ENCODE measurements around the gene ASTN2.

ASTN2 gene

GRCh38 chr9:116565986-116566385, 848.9 kb downstream of the ASTN2 start:
- no peak for DNase-seq
- TF ChIP-seq, protein P1, sequence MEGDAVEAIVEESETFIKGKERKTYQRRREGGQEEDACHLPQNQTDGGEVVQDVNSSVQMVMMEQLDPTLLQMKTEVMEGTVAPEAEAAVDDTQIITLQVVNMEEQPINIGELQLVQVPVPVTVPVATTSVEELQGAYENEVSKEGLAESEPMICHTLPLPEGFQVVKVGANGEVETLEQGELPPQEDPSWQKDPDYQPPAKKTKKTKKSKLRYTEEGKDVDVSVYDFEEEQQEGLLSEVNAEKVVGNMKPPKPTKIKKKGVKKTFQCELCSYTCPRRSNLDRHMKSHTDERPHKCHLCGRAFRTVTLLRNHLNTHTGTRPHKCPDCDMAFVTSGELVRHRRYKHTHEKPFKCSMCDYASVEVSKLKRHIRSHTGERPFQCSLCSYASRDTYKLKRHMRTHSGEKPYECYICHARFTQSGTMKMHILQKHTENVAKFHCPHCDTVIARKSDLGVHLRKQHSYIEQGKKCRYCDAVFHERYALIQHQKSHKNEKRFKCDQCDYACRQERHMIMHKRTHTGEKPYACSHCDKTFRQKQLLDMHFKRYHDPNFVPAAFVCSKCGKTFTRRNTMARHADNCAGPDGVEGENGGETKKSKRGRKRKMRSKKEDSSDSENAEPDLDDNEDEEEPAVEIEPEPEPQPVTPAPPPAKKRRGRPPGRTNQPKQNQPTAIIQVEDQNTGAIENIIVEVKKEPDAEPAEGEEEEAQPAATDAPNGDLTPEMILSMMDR (IDR thresholded peaks at IDR 0.05; ENCODE audit: low read depth, low read length, missing control alignments): no peak
- no peak overlapping the region for H3K4me3 ChIP-seq (ENCODE audit: low read depth, low read length)
- no peak overlapping the region for H3K27ac ChIP-seq
- in situ Hi-C loops (cut with HindIII; ENCODE audit: low pct_ligation_motif_present, low sequenced_read_pairs): no loop called here
- no peaks in the 10 kb centered on the region for H3K36me3 ChIP-seq (replicated peaks)
- H3K27me3 ChIP-seq (replicated peaks): no peaks in the 10 kb centered on the region

DNA sequence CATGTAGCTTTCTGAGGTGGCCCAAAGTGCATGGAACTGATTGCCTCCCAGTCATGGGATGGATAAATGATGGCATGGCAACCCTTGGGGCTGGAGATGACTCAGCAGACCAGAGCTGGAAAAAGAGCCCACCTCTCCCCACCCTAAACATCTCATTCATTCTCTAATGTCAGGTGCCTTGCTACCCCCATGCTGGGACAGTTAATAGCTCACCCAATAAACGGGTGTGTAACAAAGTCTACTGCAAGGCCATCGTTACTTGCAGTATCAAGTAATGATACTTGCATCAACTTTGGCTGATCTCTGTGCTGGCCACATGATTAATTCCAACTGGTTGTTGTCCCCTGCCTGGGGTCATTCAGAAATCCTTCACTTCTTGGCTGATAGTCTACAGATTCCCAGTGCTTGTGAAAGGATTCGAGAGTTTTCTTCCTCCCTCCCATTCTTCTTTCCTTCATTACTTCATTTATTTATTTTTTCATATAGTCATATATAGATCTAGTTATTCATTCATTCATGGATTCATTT, 850.5 kb downstream of the ASTN2 start:
- H3K27me3 ChIP-seq (replicated peaks): no peaks in the 10 kb centered on the region
- no peaks in the 10 kb centered on the region for H3K36me3 ChIP-seq (replicated peaks)
- in situ Hi-C loops (cut with HindIII; ENCODE audit: low pct_ligation_motif_present, low sequenced_read_pairs): no loop called here
- TF ChIP-seq, protein P1 (IDR thresholded peaks at IDR 0.05; ENCODE audit: low read depth, low read length, missing control alignments): no peak
- H3K4me3 ChIP-seq (ENCODE audit: low read depth, low read length): no peak overlapping the region
- H3K27ac ChIP-seq: no peak overlapping the region
- no peak for DNase-seq

DNA sequence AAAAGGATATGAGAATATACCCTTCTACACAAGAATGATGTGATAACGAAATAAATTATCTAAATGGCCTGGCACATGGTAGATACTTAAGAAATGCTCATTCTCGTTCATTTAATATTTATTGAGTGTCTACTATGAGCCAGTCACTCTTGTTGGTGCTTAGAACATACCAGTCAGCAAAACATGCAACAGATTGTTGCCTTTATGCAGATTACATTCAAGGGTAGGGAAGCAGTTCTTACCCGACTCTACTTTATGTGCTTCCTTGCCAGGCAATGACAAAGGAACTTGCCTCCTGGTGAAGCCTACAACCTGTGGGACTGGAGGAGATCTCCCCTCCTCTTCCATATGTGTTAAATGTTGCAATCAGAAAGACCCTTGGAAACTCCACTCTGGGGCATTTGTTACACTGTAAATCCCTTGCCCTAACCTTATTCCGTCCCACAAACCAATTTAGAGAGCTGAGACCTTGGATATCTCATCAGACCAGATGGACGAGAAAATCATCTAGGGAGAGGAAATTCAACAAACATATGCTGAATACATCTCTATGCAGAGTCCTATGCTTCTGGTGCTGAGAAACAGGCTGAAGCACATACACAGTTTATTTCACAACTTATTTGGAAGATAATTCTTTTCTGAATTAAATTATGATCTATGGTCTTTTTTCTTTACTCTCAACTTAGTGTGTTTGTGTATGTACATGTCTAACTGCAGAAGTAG, 855.9 kb downstream of the ASTN2 start:
- DNase-seq: no peak
- Histone ChIP-seq H3K4me3 (ENCODE audit: low read depth, low read length) (no peak overlapping the region), H3K27ac (no peak overlapping the region), H3K36me3 (replicated peaks) (no peaks in the 10 kb centered on the region), H3K27me3 (replicated peaks) (no peaks in the 10 kb centered on the region)
- TF ChIP-seq, protein P1 (IDR thresholded peaks at IDR 0.05; ENCODE audit: low read depth, low read length, missing control alignments): no peak
- in situ Hi-C loops (cut with HindIII; ENCODE audit: low pct_ligation_motif_present, low sequenced_read_pairs): no loop called here

- Histone ChIP-seq H3K4me3 (ENCODE audit: low read depth, low read length) (no peak overlapping the region), H3K36me3 (replicated peaks) (no peaks in the 10 kb centered on the region), H3K27me3 (replicated peaks) (no peaks in the 10 kb centered on the region), H3K27ac (no peak overlapping the region)
- TF ChIP-seq, protein P1 (IDR thresholded peaks at IDR 0.05; ENCODE audit: low read depth, low read length, missing control alignments): no peak
- in situ Hi-C loops (cut with HindIII; ENCODE audit: low pct_ligation_motif_present, low sequenced_read_pairs): no loop called here
- DNase-seq: no peak
Measured at GRCh38 chr9:116558035-116558434, 856.8 kb downstream of the ASTN2 start.

DNA sequence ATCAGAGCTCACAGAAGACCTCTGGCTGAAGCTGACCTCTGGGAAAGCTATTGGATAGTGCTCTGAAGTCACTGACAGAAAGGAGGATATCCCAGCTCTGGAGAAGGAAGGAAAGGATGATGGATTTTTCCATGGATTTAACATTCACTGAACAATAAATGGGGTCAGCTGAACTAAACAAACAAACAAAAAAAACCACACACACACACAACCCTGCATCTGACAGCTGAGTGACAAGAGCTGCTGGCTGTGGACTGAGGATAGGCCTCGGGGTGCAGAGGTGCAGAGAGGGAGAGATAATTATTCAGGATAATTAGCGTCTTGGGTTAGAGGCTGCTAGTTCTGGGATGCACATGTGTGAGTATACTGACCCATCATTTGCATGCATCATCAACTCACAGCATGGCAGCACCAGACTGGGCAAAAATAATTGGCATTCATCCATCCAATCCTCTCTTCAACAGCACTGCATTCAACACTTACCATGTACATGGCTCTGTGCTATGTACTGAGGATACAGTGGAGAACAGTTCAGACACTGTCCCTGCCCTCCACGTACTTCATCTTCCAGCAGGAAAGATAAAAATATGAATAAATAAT, 859.2 kb downstream of the ASTN2 start:
- Histone ChIP-seq H3K27me3 (replicated peaks) (no peaks in the 10 kb centered on the region), H3K27ac (no peak overlapping the region), H3K4me3 (ENCODE audit: low read depth, low read length) (no peak overlapping the region), H3K36me3 (replicated peaks) (no peaks in the 10 kb centered on the region)
- TF ChIP-seq, protein P1 (IDR thresholded peaks at IDR 0.05; ENCODE audit: low read depth, low read length, missing control alignments): no peak
- DNase-seq: no peak
- in situ Hi-C loops (cut with HindIII; ENCODE audit: low pct_ligation_motif_present, low sequenced_read_pairs): no loop called here

All from brain microvascular endothelial cell (primary cell).